COLO668 (cell line): Measurements from ENCODE around the gene RIC8B.

Experiments used
- DNase-seq: peaks from one replicate; lab custom pipeline; 2025; ENCODE audit not compliant: unreplicated experiment; lab: John Stamatoyannopoulos, UW

The RIC8B gene

GRCh38 chr12:106934277-106934676 is 159.8 kb downstream of the RIC8B start:
- no peak for DNase-seq
